GM10248 (cell line): ENCODE measurements around the gene COL6A1.
"Not testable (repeated sequence)": the region's sequence is repeated elsewhere in the genome, so short reads cannot be mapped to it uniquely, and the experiment has no call there.

ENCODE experiments used
- CTCF ChIA-PET: fragments of 300-600 bp; sonication (Branson Sonifier 250); formaldehyde crosslinking; extraction: SDS; loops from one replicate; lab custom pipeline; 2021; ENCODE audit warnings: antibody characterized with exemption; lab: Yijun Ruan, JAX
- POLR2A ChIA-PET: fragments of 350-650 bp; sonication (Branson Sonifier 250); formaldehyde crosslinking; extraction: SDS; loops from one replicate; lab custom pipeline; 2020; ENCODE audit warnings: antibody characterized with exemption; lab: Yijun Ruan, JAX
- DNase-seq: peaks from one replicate; pipeline ENCODE4 v3.0.0; 2012; ENCODE audit errors: extremely low spot score
- CTCF ChIP-seq: IDR thresholded peaks from 2 replicates; pipeline ENCODE4 v1.5.1; 2012; ENCODE audit warnings: mild to moderate bottlenecking, low read depth; ENCODE audit errors: extremely low read depth, missing control alignments, control extremely low read depth

The COL6A1 gene

GRCh38 chr21:45975020-45975666, 6.4 kb upstream of the COL6A1 start:
- ChIA-PET CTCF (no interaction called here), POLR2A (no interaction called here)
- no peak for DNase-seq
- TF ChIP-seq CTCF = no peak

DNA sequence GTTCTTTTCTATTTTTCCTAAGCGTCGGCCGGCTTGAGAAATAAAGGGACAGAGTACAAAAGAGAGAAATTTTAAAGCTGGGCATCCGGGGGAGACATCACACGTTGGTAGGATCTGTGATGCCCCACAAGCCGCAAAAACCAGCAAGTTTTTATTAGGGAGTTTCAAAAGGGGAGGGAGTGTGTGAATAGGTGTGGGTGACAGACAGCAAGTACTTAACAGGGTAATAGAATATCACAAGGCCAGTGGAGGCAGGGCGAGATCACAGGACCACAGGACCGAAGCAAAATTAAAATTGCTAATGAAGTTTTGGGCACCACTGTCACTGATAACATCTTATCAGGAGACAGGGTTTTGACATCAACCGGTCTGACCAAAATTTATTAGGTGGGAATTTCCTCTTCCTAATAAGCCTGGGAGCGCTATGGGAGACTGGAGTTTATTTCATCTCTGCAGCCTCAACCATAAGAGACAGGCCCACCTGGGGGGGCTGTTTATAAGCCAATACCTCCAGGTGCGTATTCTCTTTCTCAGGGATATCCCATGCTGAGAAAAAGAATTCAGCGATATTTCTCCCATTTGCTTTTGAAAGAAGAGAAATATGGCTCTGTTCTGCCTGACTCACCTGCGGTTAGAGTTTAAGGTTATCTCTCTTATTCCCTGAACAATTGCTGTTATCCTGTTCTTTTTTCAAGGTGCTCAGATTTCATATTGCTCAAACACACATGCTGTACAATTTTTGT, 5.7 kb upstream of the COL6A1 start:
- CTCF ChIA-PET, POLR2A ChIA-PET, DNase-seq: not testable (repeated sequence)

GRCh38 chr21:45976701-45977311, 4.8 kb upstream of the COL6A1 start:
- DNase-seq = no peak
- ChIA-PET CTCF (no interaction called here), POLR2A (no interaction called here)
- no peak for TF ChIP-seq CTCF

- POLR2A ChIA-PET = no interaction called here
These were observed 4.2 kb upstream of the COL6A1 start for GRCh38 chr21:45977396-45977795.

DNA sequence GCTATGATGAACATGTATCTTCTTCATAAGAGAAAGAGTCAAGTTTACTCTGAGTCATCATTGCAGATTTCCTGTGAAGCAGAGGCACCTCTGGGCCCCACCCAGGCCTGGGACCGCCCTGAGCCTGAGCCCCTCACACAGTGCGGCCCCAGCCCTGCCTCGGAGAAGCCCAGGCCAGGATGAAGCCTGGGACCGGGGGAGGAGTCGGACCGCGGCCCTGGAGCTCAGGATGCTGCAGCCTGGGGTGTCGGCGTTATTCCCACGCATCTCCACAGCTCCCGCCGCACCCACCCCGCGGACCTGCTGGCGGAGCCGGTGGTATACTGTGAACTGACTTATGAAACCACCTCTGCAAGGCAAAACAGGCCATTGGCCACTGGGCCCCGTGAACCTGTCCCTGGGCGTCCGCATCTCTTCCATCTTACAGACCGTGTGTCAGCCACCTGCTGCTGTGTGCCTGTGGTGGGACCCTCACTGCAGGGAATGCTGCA, 2.4 kb upstream of the COL6A1 start:
- ChIA-PET POLR2A (no interaction called here), CTCF (no interaction called here)
- no peak for TF ChIP-seq CTCF
- DNase-seq = no peak

More at GRCh38 chr21:45977396-45977795, 4.2 kb upstream of the COL6A1 start:
- DNase-seq = no peak
- TF ChIP-seq CTCF = no peak
- CTCF ChIA-PET = no interaction called here

- no peak for DNase-seq
- POLR2A ChIA-PET = no interaction called here
- CTCF ChIA-PET = no interaction called here
- TF ChIP-seq CTCF = no peak
These were observed 1.9 kb upstream of the COL6A1 start for GRCh38 chr21:45979651-45980050.

DNA sequence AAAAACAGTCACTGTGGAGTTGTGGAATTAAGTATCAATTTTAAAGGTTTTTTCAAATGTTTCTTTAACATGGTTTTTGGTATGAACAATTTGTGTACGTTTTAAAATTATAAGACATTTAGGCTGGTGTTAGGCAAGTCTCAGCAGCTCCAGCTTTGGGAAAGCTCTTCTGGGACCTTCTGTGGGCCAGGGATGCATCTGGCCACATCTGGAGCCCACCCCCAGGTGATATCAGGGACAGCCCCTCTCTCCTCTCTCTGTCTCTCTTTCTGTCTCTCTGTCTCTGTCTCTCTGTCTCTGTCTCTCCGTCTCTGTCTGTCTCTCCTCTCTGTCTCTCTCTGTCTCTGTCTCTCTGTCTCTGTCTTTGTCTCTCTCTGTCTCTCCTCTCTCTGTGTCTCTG, 1.3 kb upstream of the COL6A1 start:
- TF ChIP-seq CTCF = no peak
- ChIA-PET POLR2A (no interaction called here), CTCF (no interaction called here)
- no peak for DNase-seq
